Suprapubic skin (tissue), 3 donors: ENCODE results near the gene RAVER1.

ENCODE experiments used
- CTCF ChIP-seq, 2 donors: fragments of 200-600 bp in 1 of 2; fragments of 450-650 bp in 1 of 2; sonication (generic) in 1 of 2; IDR thresholded peaks; one replicate each; pipeline ENCODE4 v1.5.1; 2016 to 2019; ENCODE audit warnings: antibody characterized with exemption in 2 of 2, mild to moderate bottlenecking in 1 of 2, moderate library complexity in 1 of 2
- POLR2A ChIP-seq, 2 donors: fragments of 450-650 bp; IDR thresholded peaks; one replicate each; pipeline ENCODE4 v1.6.1; 2017; ENCODE audit warnings: antibody characterized with exemption in 2 of 2, mild to moderate bottlenecking in 2 of 2, moderate library complexity in 2 of 2

- TF ChIP-seq CTCF (IDR thresholded peaks at IDR 0.05), result no peak
- no peak for TF ChIP-seq POLR2A (IDR thresholded peaks at IDR 0.05)
These were observed 5.5 kb downstream of the RAVER1 start for GRCh38 chr19:10327793-10328192.
